GM12872 (cell line): ENCODE results near the gene ARHGAP28.

Source experiments
- TF ChIP-seq, protein P1 (sequence below): IDR thresholded peaks from 3 replicates; pipeline ENCODE4 v1.5.1; 2011; ENCODE audit warnings: low read depth, mild to moderate bottlenecking, low read length, moderate library complexity; ENCODE audit not compliant: insufficient read depth

Gene ARHGAP28

DNA sequence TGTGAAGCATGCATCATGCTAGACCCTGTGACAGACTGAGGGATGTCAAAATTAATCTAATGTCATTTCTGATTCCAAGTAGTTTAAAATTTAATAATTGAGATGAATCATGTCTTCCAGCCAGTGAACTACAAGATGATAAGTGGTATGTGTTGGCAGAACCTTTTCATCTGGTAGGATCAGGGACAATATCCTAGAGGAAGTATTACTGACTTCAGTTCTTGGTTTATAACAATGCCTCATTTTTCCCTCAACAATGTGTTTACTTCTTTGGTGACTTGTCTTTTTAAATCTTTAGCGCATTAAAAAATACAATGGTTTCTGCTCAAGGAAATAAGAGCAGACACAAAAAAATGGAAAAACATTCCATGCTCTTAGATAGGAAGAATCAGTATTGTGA, 69.4 kb downstream of the ARHGAP28 start:
- TF ChIP-seq, protein P1, sequence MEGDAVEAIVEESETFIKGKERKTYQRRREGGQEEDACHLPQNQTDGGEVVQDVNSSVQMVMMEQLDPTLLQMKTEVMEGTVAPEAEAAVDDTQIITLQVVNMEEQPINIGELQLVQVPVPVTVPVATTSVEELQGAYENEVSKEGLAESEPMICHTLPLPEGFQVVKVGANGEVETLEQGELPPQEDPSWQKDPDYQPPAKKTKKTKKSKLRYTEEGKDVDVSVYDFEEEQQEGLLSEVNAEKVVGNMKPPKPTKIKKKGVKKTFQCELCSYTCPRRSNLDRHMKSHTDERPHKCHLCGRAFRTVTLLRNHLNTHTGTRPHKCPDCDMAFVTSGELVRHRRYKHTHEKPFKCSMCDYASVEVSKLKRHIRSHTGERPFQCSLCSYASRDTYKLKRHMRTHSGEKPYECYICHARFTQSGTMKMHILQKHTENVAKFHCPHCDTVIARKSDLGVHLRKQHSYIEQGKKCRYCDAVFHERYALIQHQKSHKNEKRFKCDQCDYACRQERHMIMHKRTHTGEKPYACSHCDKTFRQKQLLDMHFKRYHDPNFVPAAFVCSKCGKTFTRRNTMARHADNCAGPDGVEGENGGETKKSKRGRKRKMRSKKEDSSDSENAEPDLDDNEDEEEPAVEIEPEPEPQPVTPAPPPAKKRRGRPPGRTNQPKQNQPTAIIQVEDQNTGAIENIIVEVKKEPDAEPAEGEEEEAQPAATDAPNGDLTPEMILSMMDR: no peak

DNA sequence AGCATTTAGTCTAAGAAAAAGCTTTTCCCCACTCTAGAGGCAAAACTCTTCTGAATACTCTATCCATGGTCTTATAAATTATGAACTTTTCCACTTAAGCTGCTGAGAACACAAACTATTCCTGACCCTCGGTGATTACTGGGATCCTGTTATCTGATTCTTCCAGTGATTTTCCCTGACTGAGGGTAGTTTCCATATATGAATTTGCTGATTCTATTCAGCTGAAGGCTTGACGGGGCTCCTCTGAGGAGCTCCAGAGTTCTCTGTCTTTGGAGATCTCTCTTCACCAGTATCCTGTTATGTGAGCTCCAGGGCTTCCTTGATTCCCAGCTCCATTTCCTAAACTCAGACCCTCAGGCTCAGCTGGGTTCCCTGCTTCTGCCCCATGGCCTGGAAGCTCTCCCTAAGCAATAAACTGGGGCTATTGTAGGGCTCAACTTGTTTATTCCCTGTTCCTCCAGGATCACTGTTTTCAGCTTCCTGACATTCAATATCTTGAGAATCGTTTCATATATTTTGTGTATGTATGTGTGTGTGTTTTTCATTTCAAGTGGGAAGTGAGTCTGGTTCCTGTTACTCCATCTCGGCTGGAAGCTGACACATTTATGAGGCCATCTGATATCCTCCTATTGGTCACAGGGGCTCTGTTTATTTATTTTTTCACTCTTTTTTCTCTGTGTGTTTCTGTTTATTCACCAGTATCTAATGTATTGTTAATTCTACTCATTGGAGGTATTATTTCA, 78.2 kb downstream of the ARHGAP28 start:
- TF ChIP-seq, protein P1: no peak

DNA sequence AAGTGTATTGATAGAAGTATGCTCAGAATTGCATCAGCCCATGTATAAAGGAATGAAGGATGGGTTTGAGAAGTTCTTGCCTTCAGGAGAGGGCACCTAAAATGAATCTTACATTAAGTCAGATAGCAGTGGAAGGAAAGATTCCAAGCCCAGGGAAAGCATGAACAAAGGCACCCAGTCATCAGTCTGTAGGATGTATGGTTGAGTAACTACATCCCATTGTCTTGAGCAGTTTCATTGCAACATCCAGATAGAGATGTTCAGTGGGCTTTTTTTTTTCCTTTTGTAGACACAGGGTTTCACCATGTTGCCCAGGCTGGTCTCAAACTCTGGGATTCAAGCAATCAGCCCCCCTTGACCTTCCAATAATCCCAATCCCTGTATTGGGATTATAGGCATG, 80.7 kb downstream of the ARHGAP28 start:
- TF ChIP-seq, protein P1: no peak

DNA sequence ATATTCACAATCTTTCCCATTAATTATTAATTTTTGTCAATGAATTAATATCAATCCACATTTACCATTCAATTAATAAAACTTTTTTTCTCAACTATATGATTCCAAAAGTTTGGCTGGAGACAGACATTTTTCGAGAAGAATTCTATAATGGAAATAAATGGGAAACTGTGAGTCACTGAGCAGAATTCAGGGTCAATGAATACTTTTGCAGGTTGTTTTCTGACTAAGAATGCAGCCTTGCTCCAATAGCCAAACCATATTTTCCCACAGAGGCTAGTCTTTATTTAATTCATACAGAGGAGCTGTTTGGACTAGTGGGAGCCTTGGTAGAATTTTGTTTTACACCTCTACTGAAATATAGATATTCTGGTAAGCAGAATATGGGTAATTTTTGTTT, 82.3 kb downstream of the ARHGAP28 start:
- TF ChIP-seq, protein P1: no peak

DNA sequence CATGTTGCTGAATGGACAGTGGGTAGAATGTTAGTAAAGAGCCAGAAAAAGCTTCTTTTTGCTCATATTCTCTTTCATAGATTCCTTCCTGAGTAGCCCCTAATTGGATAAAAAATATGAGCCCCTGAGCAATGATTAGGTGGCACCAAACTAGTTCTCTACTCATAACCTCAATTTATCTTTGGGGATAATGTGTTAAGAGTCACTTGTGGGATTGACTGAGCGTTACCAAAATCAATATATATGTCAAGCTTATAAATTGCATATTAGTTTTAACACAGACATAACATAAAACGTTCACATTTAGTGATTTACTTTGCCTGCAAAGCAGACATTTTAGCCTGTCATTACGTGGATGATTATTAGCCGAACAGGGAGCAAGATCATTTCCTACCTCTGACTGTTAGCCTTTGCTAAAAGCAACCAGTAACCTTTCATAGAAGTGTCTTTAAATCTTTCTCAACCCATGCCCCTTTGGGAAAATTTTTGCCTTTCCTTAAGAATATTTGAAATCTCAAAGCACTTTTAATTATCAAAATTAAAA, 85.4 kb downstream of the ARHGAP28 start:
- TF ChIP-seq, protein P1: no peak

DNA sequence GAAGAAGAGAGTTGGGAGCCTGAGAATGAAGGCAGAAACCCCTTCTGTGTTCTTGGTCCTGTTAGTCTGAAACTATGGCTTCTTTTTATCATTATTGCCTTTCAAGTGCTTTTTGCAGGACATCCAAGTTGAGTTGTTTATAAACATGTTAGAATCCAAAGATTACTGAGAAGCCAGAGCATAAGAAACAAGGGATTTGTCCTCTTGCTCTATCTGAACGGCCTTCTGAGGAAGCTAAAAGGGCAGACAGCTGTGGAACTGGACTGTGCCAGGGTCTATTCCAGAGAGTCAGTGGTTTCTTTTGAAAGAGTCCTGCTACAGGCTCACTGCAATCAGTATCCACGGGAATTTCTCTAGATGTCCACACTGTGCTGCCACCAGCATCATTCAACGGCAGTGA, 86.6 kb downstream of the ARHGAP28 start:
- TF ChIP-seq, protein P1: no peak

DNA sequence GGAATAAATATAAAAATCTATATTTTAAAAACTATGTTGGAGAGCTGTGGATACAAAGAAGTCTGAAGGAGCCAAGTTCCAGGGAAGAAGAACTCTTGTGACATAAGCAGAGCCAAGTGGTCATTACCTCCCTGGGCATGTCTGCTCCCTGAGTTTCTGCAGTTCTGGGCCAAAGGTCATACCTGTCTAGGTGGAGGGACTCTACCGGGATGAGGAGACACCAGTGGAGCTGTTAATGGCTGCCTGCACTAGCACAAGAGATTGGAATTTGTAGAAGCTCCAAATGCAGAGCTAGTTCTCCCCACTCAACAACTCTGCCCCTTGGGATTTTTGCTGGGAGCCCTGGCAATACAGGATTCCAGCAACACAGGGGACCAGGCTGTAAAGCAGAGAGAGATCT, 89.8 kb downstream of the ARHGAP28 start:
- TF ChIP-seq, protein P1: no peak
